H1 (cell line): ENCODE data around the gene TSSK6. TPM values are rescaled to one million over a fixed set of nuclear protein-coding genes. Genes with fewer than 3 reads are reported as not detected.

Experiments
- CHD1 ChIP-seq: IDR thresholded peaks from 2 replicates; pipeline ENCODE4 v1.6.1; 2012; ENCODE audit warnings: low read depth, low read length, improper control_type of control experiment
- EP300 ChIP-seq, 2 experiments: IDR thresholded peaks; 1 replicate in 1 of 2; 2 replicates in 1 of 2; pipeline ENCODE4 v1.6.1; 2011 to 2012; ENCODE audit warnings: low read depth in 2 of 2, low read length in 2 of 2, mild to moderate bottlenecking in 2 of 2, borderline replicate concordance in 1 of 2, inconsistent platforms in 1 of 2, moderate library complexity in 1 of 2
- NANOG ChIP-seq: IDR thresholded peaks from 2 replicates; pipeline ENCODE4 v1.6.1; 2011; ENCODE audit warnings: low read length, low read depth, mild to moderate bottlenecking, inconsistent platforms; ENCODE audit not compliant: insufficient read depth, poor library complexity, severe bottlenecking
- POLR2AphosphoS5 ChIP-seq: IDR thresholded peaks from 2 replicates; pipeline ENCODE4 v1.6.1; 2011; ENCODE audit warnings: low read depth, low read length
- SP4 ChIP-seq: IDR thresholded peaks from 2 replicates; pipeline ENCODE4 v1.6.1; 2012; ENCODE audit warnings: low read length, inconsistent platforms
- polyA plus RNA-seq, 7 experiments: library from polyadenylated mRNA; depleted of rRNA in 3 of 7; stranded (reverse) in 5 of 7; unstranded in 2 of 7; fragments of >200 nt in 5 of 7; fragments of 200-250 nt in 2 of 7; gene quantifications; 1 replicate in 5 of 7; 2 replicates in 1 of 7; 4 replicates in 1 of 7; pipeline versions ENCODE4 v1.2.1 to v1.2.3, GENCODE V29; 2011 to 2013; ENCODE audit warnings: missing spikeins in 2 of 7, mixed read lengths in 2 of 7
- total RNA-seq: library from RNA; stranded (reverse); fragmentation: NEBNext Ultra II Directional; extraction: Animal tissue kit (Norgen Biotek cat#: 25700); gene quantifications from 2 replicates; pipeline ENCODE4 v1.2.1, GENCODE V29; 2021
- TF ChIP-seq, protein P1 (sequence below): fragments of 300-600 bp; sonication (generic); IDR thresholded peaks from 2 replicates; pipeline ENCODE4 v1.7.1; 2012; ENCODE audit warnings: low read length, moderate library complexity, mild to moderate bottlenecking, inconsistent platforms; ENCODE audit not compliant: insufficient replicate concordance
- TF ChIP-seq, protein P2 (sequence below): IDR thresholded peaks from 2 replicates; pipeline ENCODE4 v1.6.1; 2012; ENCODE audit warnings: inconsistent platforms

The TSSK6 gene
- total and polyA plus RNA-seq, 2 of the 8 experiments (the other 6 are each of a cell fraction or from before 2014, with no cell fraction given) = 3.6 to 7.8 TPM

DNA sequence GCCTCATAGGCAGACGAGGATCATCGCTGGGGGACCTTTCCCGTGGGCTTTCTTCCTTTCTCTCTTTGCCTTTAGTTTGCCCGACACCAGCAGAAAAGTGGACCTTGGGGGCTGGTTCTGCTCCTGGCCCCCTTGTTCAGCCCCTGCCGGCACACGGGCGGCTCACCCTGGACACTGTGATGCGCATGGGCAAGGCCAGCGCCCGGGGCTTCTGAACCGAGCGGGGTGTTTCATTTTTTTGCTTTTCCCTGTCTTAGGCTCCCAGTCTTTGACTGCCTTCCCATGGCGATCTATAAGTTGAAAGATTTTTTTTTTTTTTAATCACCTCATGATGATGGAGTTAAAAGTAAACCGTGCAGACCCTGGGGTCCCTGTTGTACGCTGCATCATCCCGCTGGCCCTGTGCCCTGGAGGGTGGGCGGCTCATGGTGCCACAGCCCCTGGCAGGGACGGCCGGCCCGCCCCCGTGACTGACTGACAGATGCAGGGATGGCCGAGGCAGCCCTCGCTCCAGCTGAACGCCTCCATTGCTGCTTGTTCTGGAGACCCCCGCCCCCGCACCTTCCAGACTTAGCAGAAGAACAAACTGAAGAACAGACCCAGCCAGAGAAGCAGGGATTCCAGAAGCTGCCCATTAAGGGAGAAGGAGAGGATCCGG, 9.6 kb downstream of the TSSK6 start (continued):
- TF ChIP-seq, protein P1, sequence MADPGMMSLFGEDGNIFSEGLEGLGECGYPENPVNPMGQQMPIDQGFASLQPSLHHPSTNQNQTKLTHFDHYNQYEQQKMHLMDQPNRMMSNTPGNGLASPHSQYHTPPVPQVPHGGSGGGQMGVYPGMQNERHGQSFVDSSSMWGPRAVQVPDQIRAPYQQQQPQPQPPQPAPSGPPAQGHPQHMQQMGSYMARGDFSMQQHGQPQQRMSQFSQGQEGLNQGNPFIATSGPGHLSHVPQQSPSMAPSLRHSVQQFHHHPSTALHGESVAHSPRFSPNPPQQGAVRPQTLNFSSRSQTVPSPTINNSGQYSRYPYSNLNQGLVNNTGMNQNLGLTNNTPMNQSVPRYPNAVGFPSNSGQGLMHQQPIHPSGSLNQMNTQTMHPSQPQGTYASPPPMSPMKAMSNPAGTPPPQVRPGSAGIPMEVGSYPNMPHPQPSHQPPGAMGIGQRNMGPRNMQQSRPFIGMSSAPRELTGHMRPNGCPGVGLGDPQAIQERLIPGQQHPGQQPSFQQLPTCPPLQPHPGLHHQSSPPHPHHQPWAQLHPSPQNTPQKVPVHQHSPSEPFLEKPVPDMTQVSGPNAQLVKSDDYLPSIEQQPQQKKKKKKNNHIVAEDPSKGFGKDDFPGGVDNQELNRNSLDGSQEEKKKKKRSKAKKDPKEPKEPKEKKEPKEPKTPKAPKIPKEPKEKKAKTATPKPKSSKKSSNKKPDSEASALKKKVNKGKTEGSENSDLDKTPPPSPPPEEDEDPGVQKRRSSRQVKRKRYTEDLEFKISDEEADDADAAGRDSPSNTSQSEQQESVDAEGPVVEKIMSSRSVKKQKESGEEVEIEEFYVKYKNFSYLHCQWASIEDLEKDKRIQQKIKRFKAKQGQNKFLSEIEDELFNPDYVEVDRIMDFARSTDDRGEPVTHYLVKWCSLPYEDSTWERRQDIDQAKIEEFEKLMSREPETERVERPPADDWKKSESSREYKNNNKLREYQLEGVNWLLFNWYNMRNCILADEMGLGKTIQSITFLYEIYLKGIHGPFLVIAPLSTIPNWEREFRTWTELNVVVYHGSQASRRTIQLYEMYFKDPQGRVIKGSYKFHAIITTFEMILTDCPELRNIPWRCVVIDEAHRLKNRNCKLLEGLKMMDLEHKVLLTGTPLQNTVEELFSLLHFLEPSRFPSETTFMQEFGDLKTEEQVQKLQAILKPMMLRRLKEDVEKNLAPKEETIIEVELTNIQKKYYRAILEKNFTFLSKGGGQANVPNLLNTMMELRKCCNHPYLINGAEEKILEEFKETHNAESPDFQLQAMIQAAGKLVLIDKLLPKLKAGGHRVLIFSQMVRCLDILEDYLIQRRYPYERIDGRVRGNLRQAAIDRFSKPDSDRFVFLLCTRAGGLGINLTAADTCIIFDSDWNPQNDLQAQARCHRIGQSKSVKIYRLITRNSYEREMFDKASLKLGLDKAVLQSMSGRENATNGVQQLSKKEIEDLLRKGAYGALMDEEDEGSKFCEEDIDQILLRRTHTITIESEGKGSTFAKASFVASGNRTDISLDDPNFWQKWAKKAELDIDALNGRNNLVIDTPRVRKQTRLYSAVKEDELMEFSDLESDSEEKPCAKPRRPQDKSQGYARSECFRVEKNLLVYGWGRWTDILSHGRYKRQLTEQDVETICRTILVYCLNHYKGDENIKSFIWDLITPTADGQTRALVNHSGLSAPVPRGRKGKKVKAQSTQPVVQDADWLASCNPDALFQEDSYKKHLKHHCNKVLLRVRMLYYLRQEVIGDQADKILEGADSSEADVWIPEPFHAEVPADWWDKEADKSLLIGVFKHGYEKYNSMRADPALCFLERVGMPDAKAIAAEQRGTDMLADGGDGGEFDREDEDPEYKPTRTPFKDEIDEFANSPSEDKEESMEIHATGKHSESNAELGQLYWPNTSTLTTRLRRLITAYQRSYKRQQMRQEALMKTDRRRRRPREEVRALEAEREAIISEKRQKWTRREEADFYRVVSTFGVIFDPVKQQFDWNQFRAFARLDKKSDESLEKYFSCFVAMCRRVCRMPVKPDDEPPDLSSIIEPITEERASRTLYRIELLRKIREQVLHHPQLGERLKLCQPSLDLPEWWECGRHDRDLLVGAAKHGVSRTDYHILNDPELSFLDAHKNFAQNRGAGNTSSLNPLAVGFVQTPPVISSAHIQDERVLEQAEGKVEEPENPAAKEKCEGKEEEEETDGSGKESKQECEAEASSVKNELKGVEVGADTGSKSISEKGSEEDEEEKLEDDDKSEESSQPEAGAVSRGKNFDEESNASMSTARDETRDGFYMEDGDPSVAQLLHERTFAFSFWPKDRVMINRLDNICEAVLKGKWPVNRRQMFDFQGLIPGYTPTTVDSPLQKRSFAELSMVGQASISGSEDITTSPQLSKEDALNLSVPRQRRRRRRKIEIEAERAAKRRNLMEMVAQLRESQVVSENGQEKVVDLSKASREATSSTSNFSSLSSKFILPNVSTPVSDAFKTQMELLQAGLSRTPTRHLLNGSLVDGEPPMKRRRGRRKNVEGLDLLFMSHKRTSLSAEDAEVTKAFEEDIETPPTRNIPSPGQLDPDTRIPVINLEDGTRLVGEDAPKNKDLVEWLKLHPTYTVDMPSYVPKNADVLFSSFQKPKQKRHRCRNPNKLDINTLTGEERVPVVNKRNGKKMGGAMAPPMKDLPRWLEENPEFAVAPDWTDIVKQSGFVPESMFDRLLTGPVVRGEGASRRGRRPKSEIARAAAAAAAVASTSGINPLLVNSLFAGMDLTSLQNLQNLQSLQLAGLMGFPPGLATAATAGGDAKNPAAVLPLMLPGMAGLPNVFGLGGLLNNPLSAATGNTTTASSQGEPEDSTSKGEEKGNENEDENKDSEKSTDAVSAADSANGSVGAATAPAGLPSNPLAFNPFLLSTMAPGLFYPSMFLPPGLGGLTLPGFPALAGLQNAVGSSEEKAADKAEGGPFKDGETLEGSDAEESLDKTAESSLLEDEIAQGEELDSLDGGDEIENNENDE = no peak
- TF ChIP-seq, protein P2, sequence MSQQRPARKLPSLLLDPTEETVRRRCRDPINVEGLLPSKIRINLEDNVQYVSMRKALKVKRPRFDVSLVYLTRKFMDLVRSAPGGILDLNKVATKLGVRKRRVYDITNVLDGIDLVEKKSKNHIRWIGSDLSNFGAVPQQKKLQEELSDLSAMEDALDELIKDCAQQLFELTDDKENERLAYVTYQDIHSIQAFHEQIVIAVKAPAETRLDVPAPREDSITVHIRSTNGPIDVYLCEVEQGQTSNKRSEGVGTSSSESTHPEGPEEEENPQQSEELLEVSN = no peak
- TF ChIP-seq SP4 (no peak), POLR2AphosphoS5 (no peak), CHD1 (no peak), NANOG (no peak), EP300 (IDR thresholded peaks at IDR 0.05; ENCODE audit: borderline replicate concordance in 1 of 2, low read depth in 2 of 2, low read length in 2 of 2) (no peak)
- TF ChIP-seq, all 59 proteins: peak for 0
